SJCRH30 (cell line): ENCODE measurements around the gene ZNF254. TPM values are rescaled to one million over a fixed set of nuclear protein-coding genes. Genes with fewer than 3 reads are reported as not detected.
"Not testable (repeated sequence)": the region's sequence is repeated elsewhere in the genome, so short reads cannot be mapped to it uniquely, and the experiment has no call there.

Experiments used
- DNase-seq, 2 experiments: peaks; one replicate each; pipeline ENCODE4 v3.0.0-alpha.2; 2015 to 2020
- H3K27ac ChIP-seq: fragments of 250-450 bp; sonication (Bioruptor Pico); 2 replicates; pipeline ENCODE4 v1.5.1; 2020; ENCODE audit warnings: mild to moderate bottlenecking, moderate library complexity
- H3K27me3 ChIP-seq: fragments of 250-450 bp; sonication (Bioruptor Pico); 2 replicates; pipeline ENCODE4 v1.5.1; 2020; ENCODE audit warnings: mild to moderate bottlenecking, moderate library complexity
- H3K36me3 ChIP-seq: fragments of 250-450 bp; sonication (Bioruptor Pico); 2 replicates; pipeline ENCODE4 v1.5.1; 2020; ENCODE audit warnings: mild to moderate bottlenecking, moderate library complexity
- H3K4me1 ChIP-seq: fragments of 250-450 bp; sonication (Bioruptor Pico); 2 replicates; pipeline ENCODE4 v1.5.1; 2020; ENCODE audit warnings: mild to moderate bottlenecking, moderate library complexity
- H3K4me3 ChIP-seq: fragments of 250-450 bp; sonication (Bioruptor Pico); 2 replicates; pipeline ENCODE4 v1.5.1; 2020; ENCODE audit warnings: mild to moderate bottlenecking, moderate library complexity
- H3K9me3 ChIP-seq: fragments of 250-450 bp; sonication (Bioruptor Pico); replicated peaks from 2 replicates; pipeline ENCODE4 v1.5.1; 2020; ENCODE audit warnings: mild to moderate bottlenecking, moderate library complexity
- total RNA-seq: library from RNA; depleted of rRNA; stranded (reverse); fragments of >200 nt; shearing (Covaris generic); gene quantifications from 2 replicates; pipeline ENCODE4 v1.2.3, GENCODE V29; 2014

ZNF254 gene
- total RNA-seq, 1 experiment from 2014 or later = 29.4 TPM

GRCh38 chr19:24062190-24062589, 24.8 kb upstream of the ZNF254 start:
- H3K4me1 ChIP-seq = no peaks in the 10 kb centered on the region; the same call in 1 of the 2 replicates
- DNase-seq = no peak
- H3K4me3 ChIP-seq = no peak overlapping the region
- H3K36me3 ChIP-seq = peaks cover 12% of the 10 kb centered on the region
- no peaks in the 10 kb centered on the region for H3K9me3 ChIP-seq
- H3K27me3 ChIP-seq = no peaks in the 10 kb centered on the region
- no peak overlapping the region for H3K27ac ChIP-seq

- no peak for DNase-seq
- no peak overlapping the region for H3K27ac ChIP-seq
- H3K9me3 ChIP-seq = no peaks in the 10 kb centered on the region
- peaks cover 6% of the 10 kb centered on the region for H3K36me3 ChIP-seq
- H3K4me1 ChIP-seq = no peaks in the 10 kb centered on the region
- no peaks in the 10 kb centered on the region for H3K27me3 ChIP-seq
- H3K4me3 ChIP-seq = no peak overlapping the region
These were observed 23.7 kb upstream of the ZNF254 start for GRCh38 chr19:24063295-24063694.

- no peak for DNase-seq
- no peaks in the 10 kb centered on the region for H3K27me3 ChIP-seq
- H3K4me1 ChIP-seq = no peaks in the 10 kb centered on the region
- H3K36me3 ChIP-seq = peaks cover 6% of the 10 kb centered on the region
- H3K4me3 ChIP-seq = no peak overlapping the region
- H3K9me3 ChIP-seq = no peaks in the 10 kb centered on the region
- no peak overlapping the region for H3K27ac ChIP-seq
These were observed 22.8 kb upstream of the ZNF254 start for GRCh38 chr19:24064175-24064574.

- Histone ChIP-seq H3K27ac (no peak overlapping the region), H3K9me3 (no peaks in the 10 kb centered on the region), H3K27me3 (no peaks in the 10 kb centered on the region), H3K4me3 (no peak overlapping the region), H3K4me1 (no peaks in the 10 kb centered on the region), H3K36me3 (peaks cover 6% of the 10 kb centered on the region)
- no peak for DNase-seq
These were observed 21.7 kb upstream of the ZNF254 start for GRCh38 chr19:24065243-24065642.

GRCh38 chr19:24065865-24066604, 21.0 kb upstream of the ZNF254 start:
- H3K27ac ChIP-seq = no peak overlapping the region
- no peaks in the 10 kb centered on the region for H3K9me3 ChIP-seq
- no peak overlapping the region for H3K4me3 ChIP-seq
- H3K4me1 ChIP-seq = no peaks in the 10 kb centered on the region
- DNase-seq = no peak
- peaks cover 6% of the 10 kb centered on the region for H3K36me3 ChIP-seq
- H3K27me3 ChIP-seq = no peaks in the 10 kb centered on the region

- no peaks in the 10 kb centered on the region for H3K27me3 ChIP-seq
- no peak overlapping the region for H3K4me3 ChIP-seq
- no peaks in the 10 kb centered on the region for H3K4me1 ChIP-seq
- peaks cover 7% of the 10 kb centered on the region for H3K36me3 ChIP-seq
- no peak for DNase-seq
- no peaks in the 10 kb centered on the region for H3K9me3 ChIP-seq
- no peak overlapping the region for H3K27ac ChIP-seq
These were observed 16.9 kb upstream of the ZNF254 start for GRCh38 chr19:24069905-24070657.

GRCh38 chr19:24071078-24071477, 15.9 kb upstream of the ZNF254 start:
- no peak for DNase-seq
- no peak overlapping the region for H3K27ac ChIP-seq
- peaks cover 7% of the 10 kb centered on the region for H3K36me3 ChIP-seq
- no peaks in the 10 kb centered on the region for H3K27me3 ChIP-seq
- no peaks in the 10 kb centered on the region for H3K4me1 ChIP-seq
- no peak overlapping the region for H3K4me3 ChIP-seq
- H3K9me3 ChIP-seq = no peaks in the 10 kb centered on the region

GRCh38 chr19:24072720-24073119, 14.3 kb upstream of the ZNF254 start:
- no peaks in the 10 kb centered on the region for H3K4me1 ChIP-seq
- H3K4me3 ChIP-seq = no peak overlapping the region
- DNase-seq = no peak
- no peaks in the 10 kb centered on the region for H3K27me3 ChIP-seq
- H3K36me3 ChIP-seq = peaks cover 5% of the 10 kb centered on the region
- no peak overlapping the region for H3K27ac ChIP-seq
- no peaks in the 10 kb centered on the region for H3K9me3 ChIP-seq

DNA sequence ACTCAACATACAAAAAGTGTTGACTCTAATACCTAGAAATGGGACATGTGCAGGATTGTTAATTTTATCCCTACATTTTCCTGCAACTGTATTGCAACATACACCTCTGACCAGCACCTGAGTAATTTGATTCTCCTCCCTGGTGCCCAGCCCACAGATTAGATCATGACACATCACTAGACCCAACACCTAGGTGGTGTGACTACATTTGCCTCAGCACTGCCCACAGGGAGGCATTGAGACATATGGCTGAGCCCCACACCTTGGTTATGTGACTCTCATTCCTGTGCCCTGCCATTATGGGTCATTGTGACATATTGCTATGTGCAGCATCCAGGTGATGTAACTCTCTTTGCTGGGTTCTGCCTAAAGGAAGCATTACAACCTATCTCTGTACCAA, 13.2 kb upstream of the ZNF254 start:
- no peak for DNase-seq
- Histone ChIP-seq H3K27me3 (no peaks in the 10 kb centered on the region), H3K9me3 (no peaks in the 10 kb centered on the region), H3K4me3 (no peak overlapping the region), H3K36me3 (peaks cover 3% of the 10 kb centered on the region), H3K27ac (no peak overlapping the region), H3K4me1 (no peaks in the 10 kb centered on the region)

GRCh38 chr19:24074720-24075454, 12.1 kb upstream of the ZNF254 start:
- Histone ChIP-seq H3K27ac (no peak overlapping the region), H3K4me1 (no peaks in the 10 kb centered on the region), H3K4me3 (no peak overlapping the region), H3K27me3 (no peaks in the 10 kb centered on the region), H3K36me3 (peaks cover 5% of the 10 kb centered on the region), H3K9me3 (no peaks in the 10 kb centered on the region)
- no peak for DNase-seq

DNA sequence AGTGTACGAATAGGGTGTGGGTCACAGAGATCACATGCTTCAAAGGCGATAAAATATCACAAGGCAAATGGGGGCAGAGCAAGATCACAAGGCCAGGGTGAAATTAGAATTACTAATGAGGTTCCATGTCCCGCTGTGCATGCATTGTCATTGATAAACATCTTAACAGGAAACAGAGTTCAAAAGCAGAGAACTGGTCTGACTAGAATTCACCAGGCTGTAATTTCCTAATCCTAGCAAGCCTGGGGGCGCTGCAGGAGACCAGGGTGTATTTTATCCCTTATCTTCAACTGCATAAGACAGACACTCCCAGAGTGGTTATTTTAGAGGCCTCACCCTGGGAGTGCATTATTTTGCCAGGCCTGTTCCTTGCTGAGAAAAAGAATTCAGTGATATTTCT, 11.5 kb upstream of the ZNF254 start:
- H3K9me3 ChIP-seq, H3K4me1 ChIP-seq, H3K27me3 ChIP-seq, H3K36me3 ChIP-seq, H3K4me3 ChIP-seq, H3K27ac ChIP-seq, DNase-seq: not testable (repeated sequence)

DNA sequence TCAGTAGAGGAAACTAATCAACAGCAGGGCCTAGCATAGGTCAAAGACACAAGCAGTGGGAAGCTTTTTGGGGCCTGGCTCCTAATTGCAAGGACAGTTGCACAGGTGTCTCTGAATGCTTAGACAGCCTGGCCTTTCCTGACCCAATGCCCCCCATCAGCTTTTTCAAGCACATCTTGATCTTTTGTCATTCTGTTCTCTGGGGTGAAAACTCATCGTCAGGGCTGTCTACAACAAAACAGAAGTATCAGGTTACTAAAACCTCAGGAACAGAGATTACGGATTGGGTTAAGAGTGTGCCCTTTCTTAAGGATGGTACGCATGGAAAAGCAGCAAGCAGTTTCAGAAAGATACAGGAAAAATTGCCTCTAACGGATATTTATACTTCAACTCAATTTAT, 8.3 kb upstream of the ZNF254 start:
- Histone ChIP-seq H3K9me3 (no peaks in the 10 kb centered on the region), H3K4me3 (no peak overlapping the region), H3K4me1 (no peaks in the 10 kb centered on the region), H3K27me3 (no peaks in the 10 kb centered on the region), H3K36me3 (peaks cover 10% of the 10 kb centered on the region), H3K27ac (no peak overlapping the region)
- DNase-seq = no peak

DNA sequence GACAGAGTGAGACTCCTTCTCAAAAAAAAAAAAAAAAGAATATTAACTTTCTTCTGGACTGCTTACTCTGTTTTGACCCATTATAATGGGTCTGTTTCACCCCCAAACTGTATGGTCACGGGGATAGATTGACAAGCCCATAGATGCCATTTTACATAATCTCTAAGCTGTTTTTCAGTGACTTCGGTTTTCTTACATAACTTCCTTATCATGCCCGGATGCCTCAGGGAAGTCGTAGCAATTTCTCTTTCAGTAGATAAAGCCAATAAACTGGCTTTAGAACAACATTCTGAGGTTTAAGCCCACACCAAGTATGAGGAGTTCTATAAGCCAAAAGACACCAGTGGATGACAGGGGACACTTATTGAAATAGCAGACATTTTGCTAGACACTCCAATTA, 5.9 kb upstream of the ZNF254 start:
- Histone ChIP-seq H3K9me3 (no peaks in the 10 kb centered on the region), H3K4me1 (no peaks in the 10 kb centered on the region), H3K36me3 (peaks cover 7% of the 10 kb centered on the region; the same call in 1 of the 2 replicates), H3K27me3 (no peaks in the 10 kb centered on the region), H3K27ac (no peak overlapping the region), H3K4me3 (no peak overlapping the region)
- DNase-seq = no peak

DNA sequence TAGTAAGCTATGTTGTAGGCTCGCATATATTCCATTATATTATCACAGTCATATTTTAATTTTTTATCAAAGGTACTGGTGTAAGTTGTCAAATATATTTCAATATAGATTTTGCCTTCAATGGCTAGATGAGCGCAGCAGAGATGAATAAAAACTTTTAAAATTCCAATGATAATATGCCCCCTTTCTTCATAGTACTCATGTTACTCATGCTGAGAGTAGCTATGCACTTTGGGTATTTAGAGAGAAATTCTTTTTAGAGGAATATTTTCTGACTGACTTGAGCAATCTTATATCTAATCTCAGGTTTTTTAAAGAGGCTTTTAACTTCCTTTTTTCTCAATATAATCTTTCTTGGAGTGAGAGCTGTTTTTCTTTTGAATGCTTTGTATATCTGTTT, 11.4 kb downstream of the ZNF254 start:
- Histone ChIP-seq H3K36me3 (peaks cover 66% of the 10 kb centered on the region), H3K9me3 (peaks cover 22% of the 10 kb centered on the region), H3K4me3 (no peak overlapping the region), H3K27me3 (no peaks in the 10 kb centered on the region), H3K4me1 (no peaks in the 10 kb centered on the region), H3K27ac (no peak overlapping the region)
- DNase-seq = no peak

GRCh38 chr19:24099829-24100228, 12.8 kb downstream of the ZNF254 start:
- DNase-seq = no peak
- Histone ChIP-seq H3K27ac (no peak overlapping the region), H3K27me3 (no peaks in the 10 kb centered on the region), H3K9me3 (peaks cover 22% of the 10 kb centered on the region), H3K4me1 (no peaks in the 10 kb centered on the region), H3K36me3 (peaks cover 69% of the 10 kb centered on the region), H3K4me3 (no peak overlapping the region)
